SU-DHL-6 (cell line): Measurements from ENCODE around the gene KLHDC2.
"Not testable (repeated sequence)": the region's sequence is repeated elsewhere in the genome, so short reads cannot be mapped to it uniquely, and the experiment has no call there.

Experiments used
- H2AFZ ChIP-seq: fragments of 200-600 bp; sonication (generic); 2 replicates; pipeline ENCODE4 v1.6.1; 2014; ENCODE audit warnings: low read depth, mild to moderate bottlenecking, moderate library complexity, mixed read lengths, antibody characterized with exemption, low read length; ENCODE audit not compliant: severe bottlenecking
- H3F3A ChIP-seq: fragments of 200-600 bp; shearing (Covaris generic); 2 replicates; pipeline ENCODE4 v1.6.0; 2016; ENCODE audit warnings: antibody characterized with exemption, mild to moderate bottlenecking; ENCODE audit not compliant: insufficient read depth
- H3K27ac ChIP-seq: fragments of 200-600 bp; sonication (generic); 2 replicates; pipeline ENCODE4 v1.5.1; 2016; ENCODE audit warnings: low read depth, mild to moderate bottlenecking, low read length, moderate library complexity, mixed read lengths
- H3K27me3 ChIP-seq: fragments of 200-600 bp; sonication (generic), shearing (Covaris generic); 2 replicates; pipeline ENCODE4 v1.6.0; 2014; ENCODE audit warnings: mild to moderate bottlenecking, low read length
- H3K36me3 ChIP-seq: fragments of 200-600 bp; sonication (generic); 2 replicates; pipeline ENCODE4 v1.6.1; 2014; ENCODE audit warnings: mild to moderate bottlenecking, low read length, mixed read lengths
- H3K4me2 ChIP-seq: fragments of 300-600, 200-600 bp; shearing (Covaris generic), sonication (generic); 2 replicates; pipeline ENCODE4 v1.6.0; 2014; ENCODE audit warnings: low read length, low read depth, mild to moderate bottlenecking; ENCODE audit not compliant: poor library complexity, severe bottlenecking
- H3K4me3 ChIP-seq: fragments of 200-600 bp; sonication (generic); 2 replicates; pipeline ENCODE4 v1.5.1; 2014; ENCODE audit warnings: antibody characterized with exemption, low read length, mild to moderate bottlenecking, mixed read lengths; ENCODE audit not compliant: insufficient read depth, poor library complexity, severe bottlenecking
- H3K79me2 ChIP-seq: fragments of 200-600 bp; sonication (generic); 2 replicates; pipeline ENCODE4 v1.6.1; 2014; ENCODE audit warnings: mild to moderate bottlenecking, low read length, moderate library complexity; ENCODE audit not compliant: insufficient read depth
- H3K9ac ChIP-seq: fragments of 200-600 bp; sonication (generic); 2 replicates; pipeline ENCODE4 v1.7.0; 2014; ENCODE audit warnings: mild to moderate bottlenecking, low read length
- H3K9me2 ChIP-seq: fragments of 200-600 bp; sonication (generic); replicated peaks from 2 replicates; pipeline ENCODE4 v1.6.1; 2014; ENCODE audit warnings: low read length; ENCODE audit not compliant: insufficient read depth
- H3K9me3 ChIP-seq: fragments of 200-600 bp; sonication (generic); 2 replicates; pipeline ENCODE4 v1.6.1; 2014; ENCODE audit warnings: low read length, mixed read lengths; ENCODE audit not compliant: insufficient read depth
- H4K20me1 ChIP-seq: fragments of 200-600 bp; sonication (generic); 2 replicates; pipeline ENCODE4 v1.6.1; 2014; ENCODE audit warnings: low read depth, mild to moderate bottlenecking, antibody characterized with exemption, low read length, moderate library complexity, mixed read lengths
- CTCF ChIP-seq: fragments of 200-600 bp; sonication (generic); IDR thresholded peaks from one replicate; pipeline ENCODE4 v1.5.1; 2017; ENCODE audit warnings: antibody characterized with exemption, mild to moderate bottlenecking, low read length, moderate library complexity; ENCODE audit not compliant: insufficient read depth, poor library complexity, severe bottlenecking
- EZH2phosphoT487 ChIP-seq: fragments of 200-600 bp; sonication (generic), shearing (Covaris generic); conservative IDR thresholded peaks from 2 replicates; pipeline ENCODE4 v1.6.1; 2018; ENCODE audit warnings: mild to moderate bottlenecking, antibody characterized with exemption, low read length, moderate library complexity, mixed read lengths

Gene KLHDC2

GRCh38 chr14:49796025-49796424, 28.1 kb downstream of the KLHDC2 start:
- Histone ChIP-seq H3K4me2 (no peak overlapping the region), H2AFZ (no peak overlapping the region), H4K20me1 (no peaks in the 10 kb centered on the region), H3K27me3 (no peaks in the 10 kb centered on the region), H3K79me2 (no peaks in the 10 kb centered on the region), H3K9ac (no peak overlapping the region), H3K27ac (no peak overlapping the region), H3K9me3 (no peaks in the 10 kb centered on the region), H3F3A (peaks cover 16% of the 10 kb centered on the region; the same call in 1 of the 2 replicates), H3K9me2 (no peaks in the 10 kb centered on the region), H3K4me3 (no peak overlapping the region), H3K36me3 (peaks cover 31% of the 10 kb centered on the region; the same call in 1 of the 2 replicates)
- TF ChIP-seq CTCF = no peak
- no peak for TF ChIP-seq EZH2phosphoT487

GRCh38 chr14:49808780-49809179, 40.8 kb downstream of the KLHDC2 start:
- Histone ChIP-seq H3K9ac (no peak overlapping the region), H3K9me2 (no peaks in the 10 kb centered on the region), H4K20me1 (no peaks in the 10 kb centered on the region), H3K36me3 (peaks cover 35% of the 10 kb centered on the region), H3K4me2 (no peak overlapping the region), H3K27me3 (no peaks in the 10 kb centered on the region), H3K79me2 (no peaks in the 10 kb centered on the region), H2AFZ (no peak overlapping the region), H3K27ac (no peak overlapping the region), H3K4me3 (no peak overlapping the region), H3F3A (peaks cover 8% of the 10 kb centered on the region; the same call in 1 of the 2 replicates), H3K9me3 (no peaks in the 10 kb centered on the region)
- no peak for TF ChIP-seq CTCF

- H2AFZ ChIP-seq, H3K27me3 ChIP-seq, H3K9ac ChIP-seq, H3K27ac ChIP-seq, H3K4me2 ChIP-seq, H3K9me3 ChIP-seq, H3K79me2 ChIP-seq, H3K9me2 ChIP-seq, H3F3A ChIP-seq, H4K20me1 ChIP-seq, H3K4me3 ChIP-seq: not testable (repeated sequence)
- peaks cover 34% of the 10 kb centered on the region for H3K36me3 ChIP-seq
Observed at GRCh38 chr14:49816118-49816517, 48.2 kb downstream of the KLHDC2 start.

GRCh38 chr14:49816844-49817243, 48.9 kb downstream of the KLHDC2 start:
- H2AFZ ChIP-seq = no peak overlapping the region
- no peak overlapping the region for H3K4me2 ChIP-seq
- H3K9me3 ChIP-seq = no peaks in the 10 kb centered on the region
- H3K79me2 ChIP-seq = no peaks in the 10 kb centered on the region
- TF ChIP-seq CTCF (no peak), EZH2phosphoT487 (no peak)
- H3K27me3 ChIP-seq = no peaks in the 10 kb centered on the region
- no peaks in the 10 kb centered on the region for H3F3A ChIP-seq
- H3K9me2 ChIP-seq = no peaks in the 10 kb centered on the region
- H4K20me1 ChIP-seq = no peaks in the 10 kb centered on the region
- peaks cover 28% of the 10 kb centered on the region for H3K36me3 ChIP-seq
- H3K27ac ChIP-seq = no peak overlapping the region
- H3K4me3 ChIP-seq = no peak overlapping the region
- no peak overlapping the region for H3K9ac ChIP-seq
